HEK293 (cell line): ENCODE results near the gene SNTG2.

Experiments
- CTCF ChIA-PET: fragments of 350-600 bp; formaldehyde crosslinking; extraction: SDS; loops from one replicate; lab custom pipeline; 2021; ENCODE audit warnings: antibody characterized with exemption; lab: Yijun Ruan, JAX
- POLR2A ChIA-PET: fragments of 300-600 bp; formaldehyde crosslinking; extraction: SDS; loops from one replicate; lab custom pipeline; 2020; ENCODE audit warnings: antibody characterized with exemption, inconsistent platforms; lab: Yijun Ruan, JAX
- H3K27ac ChIP-seq: fragments of 200-500 bp; sonication (Bioruptor generic); 2 replicates; pipeline ENCODE4 v1.5.1; 2014; ENCODE audit warnings: low read depth, low read length, control low read depth, inconsistent platforms; ENCODE audit errors: extremely low read depth
- H3K36me3 ChIP-seq, 2 experiments: fragments of 200-500 bp in 1 of 2; sonication (Bioruptor generic) in 1 of 2; 1 replicate in 1 of 2; 2 replicates in 1 of 2; pipeline ENCODE4 v1.5.1; 2014 to 2017; ENCODE audit warnings: inconsistent platforms in 2 of 2, low read length in 2 of 2; ENCODE audit not compliant: control insufficient read depth in 2 of 2, insufficient read depth in 1 of 2
- H3K4me1 ChIP-seq: fragments of 200-500 bp; sonication (Bioruptor generic); 2 replicates; pipeline ENCODE4 v1.5.1; 2014; ENCODE audit warnings: mild to moderate bottlenecking, low read length, inconsistent platforms; ENCODE audit not compliant: control insufficient read depth, insufficient read depth
- H3K4me3 ChIP-seq: 2 replicates; pipeline ENCODE4 v1.5.1; 2011; ENCODE audit warnings: low read depth, mild to moderate bottlenecking, control low read depth, low read length, moderate library complexity
- H3K9me3 ChIP-seq: fragments of 200-500 bp; sonication (Bioruptor generic); 2 replicates; pipeline ENCODE4 v1.5.1; 2014; ENCODE audit warnings: low read depth, low read length, inconsistent platforms; ENCODE audit not compliant: control insufficient read depth, insufficient read depth
- GLI4 ChIP-seq: fragments of 450-650 bp; formaldehyde crosslinking; IDR thresholded peaks from 2 replicates; pipeline ENCODE4 v1.5.1; 2016; ENCODE audit warnings: missing biosample characterization, missing genetic modification characterization
- GLIS1 ChIP-seq: fragments of 450-650 bp; formaldehyde crosslinking; IDR thresholded peaks from 2 replicates; pipeline ENCODE4 v1.5.1; 2016; ENCODE audit warnings: missing biosample characterization, missing genetic modification characterization
- HOXA7 ChIP-seq: sonication (generic); formaldehyde crosslinking; IDR thresholded peaks from 2 replicates; pipeline ENCODE4 v1.8.1; 2022; ENCODE audit warnings: missing genetic modification reagents, borderline replicate concordance
- KLF16 ChIP-seq: fragments of 450-650 bp; formaldehyde crosslinking; IDR thresholded peaks from 2 replicates; pipeline ENCODE4 v1.5.1; 2017; ENCODE audit warnings: missing biosample characterization, missing genetic modification characterization
- MZF1 ChIP-seq: fragments of 450-650 bp; formaldehyde crosslinking; IDR thresholded peaks from 2 replicates; pipeline ENCODE4 v1.5.1; 2017; ENCODE audit warnings: missing biosample characterization, missing genetic modification characterization, borderline replicate concordance
- SP2 ChIP-seq: fragments of 450-650 bp; formaldehyde crosslinking; IDR thresholded peaks from 2 replicates; pipeline ENCODE4 v1.5.1; 2016; ENCODE audit warnings: missing biosample characterization, missing genetic modification characterization
- ZBTB48 ChIP-seq: fragments of 450-650 bp; formaldehyde crosslinking; IDR thresholded peaks from 2 replicates; pipeline ENCODE4 v1.5.1; 2016; ENCODE audit warnings: missing biosample characterization, missing genetic modification characterization
- ZBTB49 ChIP-seq: fragments of 450-650 bp; formaldehyde crosslinking; IDR thresholded peaks from 2 replicates; pipeline ENCODE4 v1.5.1; 2016; ENCODE audit warnings: missing biosample characterization, missing genetic modification characterization, low read depth
- ZNF157 ChIP-seq: fragments of 450-650 bp; formaldehyde crosslinking; IDR thresholded peaks from 2 replicates; pipeline ENCODE4 v1.5.1; 2016; ENCODE audit warnings: missing biosample characterization, missing genetic modification characterization
- ZNF174 ChIP-seq: fragments of 450-650 bp; formaldehyde crosslinking; IDR thresholded peaks from 2 replicates; pipeline ENCODE4 v1.5.0; 2017; ENCODE audit warnings: missing biosample characterization, mild to moderate bottlenecking, missing genetic modification characterization
- ZNF280C ChIP-seq: fragments of 450-650 bp; formaldehyde crosslinking; IDR thresholded peaks from 2 replicates; pipeline ENCODE4 v1.5.1; 2016; ENCODE audit warnings: missing biosample characterization, missing genetic modification characterization
- ZNF473 ChIP-seq: fragments of 450-650 bp; formaldehyde crosslinking; IDR thresholded peaks from 2 replicates; pipeline ENCODE4 v1.5.1; 2017; ENCODE audit warnings: missing biosample characterization, missing genetic modification characterization
- ZNF529 ChIP-seq: fragments of 450-650 bp; formaldehyde crosslinking; IDR thresholded peaks from 2 replicates; pipeline ENCODE4 v1.5.1; 2017; ENCODE audit warnings: missing genetic modification characterization, missing biosample characterization; ENCODE audit not compliant: insufficient replicate concordance
- ZNF544 ChIP-seq: fragments of 450-650 bp; formaldehyde crosslinking; IDR thresholded peaks from 2 replicates; pipeline ENCODE4 v1.5.0; 2017; ENCODE audit warnings: missing biosample characterization, missing genetic modification characterization
- ZNF600 ChIP-seq: fragments of 450-650 bp; formaldehyde crosslinking; IDR thresholded peaks from 2 replicates; pipeline ENCODE4 v1.5.1; 2016; ENCODE audit warnings: missing biosample characterization, missing genetic modification characterization
- TF ChIP-seq, protein P1 (sequence below): fragments of 450-650 bp; formaldehyde crosslinking; IDR thresholded peaks from 2 replicates; pipeline ENCODE4; 2016; ENCODE audit warnings: missing biosample characterization, missing genetic modification characterization
- TF ChIP-seq, protein P2 (sequence below): fragments of 450-650 bp; formaldehyde crosslinking; conservative IDR thresholded peaks from 2 replicates; pipeline ENCODE4 v1.5.1; 2016; ENCODE audit warnings: low read depth, missing biosample characterization, missing genetic modification characterization
- TF ChIP-seq, protein P3 (sequence below): fragments of 450-650 bp; formaldehyde crosslinking; IDR thresholded peaks from 2 replicates; pipeline ENCODE4 v1.5.1; 2017; ENCODE audit warnings: missing biosample characterization, mild to moderate bottlenecking, missing genetic modification characterization, moderate library complexity

The SNTG2 gene

GRCh38 chr2:1234731-1235308, 284.2 kb downstream of the SNTG2 start:
- H3K4me1 ChIP-seq: no peaks in the 10 kb centered on the region
- no peak overlapping the region for H3K4me3 ChIP-seq
- H3K9me3 ChIP-seq: no peaks in the 10 kb centered on the region
- CTCF ChIA-PET: no interaction called here
- POLR2A ChIA-PET: no interaction called here
- TF ChIP-seq ZNF529 (tag by site-specific recombination) (no peak), ZNF280C (tag by site-specific recombination) (no peak)
- TF ChIP-seq, all 188 proteins: peak for 0
- H3K36me3 ChIP-seq: no peaks in the 10 kb centered on the region
- no peak overlapping the region for H3K27ac ChIP-seq

GRCh38 chr2:1235806-1236205, 285.2 kb downstream of the SNTG2 start:
- no peaks in the 10 kb centered on the region for H3K4me1 ChIP-seq
- POLR2A ChIA-PET: no interaction called here
- H3K36me3 ChIP-seq: no peaks in the 10 kb centered on the region
- TF ChIP-seq, protein P1, sequence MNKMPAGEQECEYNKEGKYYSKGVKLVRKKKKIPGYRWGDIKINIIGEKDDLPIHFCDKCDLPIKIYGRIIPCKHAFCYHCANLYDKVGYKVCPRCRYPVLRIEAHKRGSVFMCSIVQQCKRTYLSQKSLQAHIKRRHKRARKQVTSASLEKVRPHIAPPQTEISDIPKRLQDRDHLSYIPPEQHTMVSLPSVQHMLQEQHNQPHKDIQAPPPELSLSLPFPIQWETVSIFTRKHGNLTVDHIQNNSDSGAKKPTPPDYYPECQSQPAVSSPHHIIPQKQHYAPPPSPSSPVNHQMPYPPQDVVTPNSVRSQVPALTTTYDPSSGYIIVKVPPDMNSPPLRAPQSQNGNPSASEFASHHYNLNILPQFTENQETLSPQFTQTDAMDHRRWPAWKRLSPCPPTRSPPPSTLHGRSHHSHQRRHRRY: no peak
- TF ChIP-seq ZNF544 (no peak), ZNF157 (tag by site-specific recombination) (no peak), ZBTB48 (tag by site-specific recombination) (no peak), HOXA7 (CRISPR knock-in tag) (no peak), MZF1 (tag by site-specific recombination) (no peak), GLIS1 (tag by site-specific recombination) (no peak), KLF16 (tag by site-specific recombination) (no peak), ZBTB49 (tag by site-specific recombination) (no peak), ZNF600 (tag by site-specific recombination) (no peak), ZNF473 (tag by site-specific recombination) (no peak), GLI4 (tag by site-specific recombination) (no peak), ZNF174 (tag by site-specific recombination) (no peak), SP2 (tag by site-specific recombination) (no peak)
- TF ChIP-seq, protein P2, sequence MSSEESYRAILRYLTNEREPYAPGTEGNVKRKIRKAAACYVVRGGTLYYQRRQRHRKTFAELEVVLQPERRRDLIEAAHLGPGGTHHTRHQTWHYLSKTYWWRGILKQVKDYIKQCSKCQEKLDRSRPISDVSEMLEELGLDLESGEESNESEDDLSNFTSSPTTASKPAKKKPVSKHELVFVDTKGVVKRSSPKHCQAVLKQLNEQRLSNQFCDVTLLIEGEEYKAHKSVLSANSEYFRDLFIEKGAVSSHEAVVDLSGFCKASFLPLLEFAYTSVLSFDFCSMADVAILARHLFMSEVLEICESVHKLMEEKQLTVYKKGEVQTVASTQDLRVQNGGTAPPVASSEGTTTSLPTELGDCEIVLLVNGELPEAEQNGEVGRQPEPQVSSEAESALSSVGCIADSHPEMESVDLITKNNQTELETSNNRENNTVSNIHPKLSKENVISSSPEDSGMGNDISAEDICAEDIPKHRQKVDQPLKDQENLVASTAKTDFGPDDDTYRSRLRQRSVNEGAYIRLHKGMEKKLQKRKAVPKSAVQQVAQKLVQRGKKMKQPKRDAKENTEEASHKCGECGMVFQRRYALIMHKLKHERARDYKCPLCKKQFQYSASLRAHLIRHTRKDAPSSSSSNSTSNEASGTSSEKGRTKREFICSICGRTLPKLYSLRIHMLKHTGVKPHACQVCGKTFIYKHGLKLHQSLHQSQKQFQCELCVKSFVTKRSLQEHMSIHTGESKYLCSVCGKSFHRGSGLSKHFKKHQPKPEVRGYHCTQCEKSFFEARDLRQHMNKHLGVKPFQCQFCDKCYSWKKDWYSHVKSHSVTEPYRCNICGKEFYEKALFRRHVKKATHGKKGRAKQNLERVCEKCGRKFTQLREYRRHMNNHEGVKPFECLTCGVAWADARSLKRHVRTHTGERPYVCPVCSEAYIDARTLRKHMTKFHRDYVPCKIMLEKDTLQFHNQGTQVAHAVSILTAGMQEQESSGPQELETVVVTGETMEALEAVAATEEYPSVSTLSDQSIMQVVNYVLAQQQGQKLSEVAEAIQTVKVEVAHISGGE (tag by site-specific recombination): no peak
- TF ChIP-seq, protein P3, sequence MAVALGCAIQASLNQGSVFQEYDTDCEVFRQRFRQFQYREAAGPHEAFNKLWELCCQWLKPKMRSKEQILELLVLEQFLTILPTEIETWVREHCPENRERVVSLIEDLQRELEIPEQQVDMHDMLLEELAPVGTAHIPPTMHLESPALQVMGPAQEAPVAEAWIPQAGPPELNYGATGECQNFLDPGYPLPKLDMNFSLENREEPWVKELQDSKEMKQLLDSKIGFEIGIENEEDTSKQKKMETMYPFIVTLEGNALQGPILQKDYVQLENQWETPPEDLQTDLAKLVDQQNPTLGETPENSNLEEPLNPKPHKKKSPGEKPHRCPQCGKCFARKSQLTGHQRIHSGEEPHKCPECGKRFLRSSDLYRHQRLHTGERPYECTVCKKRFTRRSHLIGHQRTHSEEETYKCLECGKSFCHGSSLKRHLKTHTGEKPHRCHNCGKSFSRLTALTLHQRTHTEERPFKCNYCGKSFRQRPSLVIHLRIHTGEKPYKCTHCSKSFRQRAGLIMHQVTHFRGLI (tag by site-specific recombination): no peak
- TF ChIP-seq, all 188 proteins: peak for 0
- H3K9me3 ChIP-seq: no peaks in the 10 kb centered on the region
- CTCF ChIA-PET: no interaction called here
- H3K4me3 ChIP-seq: no peak overlapping the region
- no peak overlapping the region for H3K27ac ChIP-seq
